Lung (tissue), 16 donors: ENCODE results near the gene DNHD1. TPM values are rescaled to one million over a fixed set of nuclear protein-coding genes. Genes with fewer than 3 reads are reported as not detected.
A peak's percentile ranks its signal among the peaks of the same experiment; 100 is the strongest.

Source experiments
- ATAC-seq: fragments of 200-7000 bp; cut with Tn5 transposase; one replicate; pipeline ENCODE4 v1.9.1; 2020; ENCODE audit warnings: moderate number of reproducible peaks; ENCODE audit not compliant: insufficient read depth, low FRiP score
- DNase-seq, 3 donors: peaks; one replicate each; pipeline ENCODE4 v3.0.0-alpha.2; 2013 to 2017
- H3K27ac ChIP-seq, 2 donors: one replicate each; pipeline ENCODE4 v1.5.1; 2013; ENCODE audit warnings: mild to moderate bottlenecking in 2 of 2, moderate library complexity in 2 of 2, control low read depth in 1 of 2, inconsistent platforms in 1 of 2, low read depth in 1 of 2, low read length in 1 of 2
- H3K27me3 ChIP-seq, 3 donors: one replicate each; pipeline ENCODE4 v1.5.1; 2013; ENCODE audit warnings: low read length in 2 of 3; ENCODE audit not compliant: control insufficient read depth in 3 of 3, insufficient read depth in 3 of 3
- H3K36me3 ChIP-seq, 4 donors: one replicate each; pipeline ENCODE4 v1.5.1; 2013; ENCODE audit warnings: low read length in 4 of 4, mild to moderate bottlenecking in 1 of 4, moderate library complexity in 1 of 4; ENCODE audit not compliant: control insufficient read depth in 4 of 4, insufficient read depth in 4 of 4
- H3K4me1 ChIP-seq, 5 donors: one replicate each; pipeline ENCODE4 v1.5.1; 2013; ENCODE audit warnings: low read length in 5 of 5, mild to moderate bottlenecking in 2 of 5, moderate library complexity in 1 of 5; ENCODE audit not compliant: control insufficient read depth in 5 of 5, insufficient read depth in 5 of 5
- H3K4me3 ChIP-seq: one replicate; pipeline ENCODE4 v1.5.1; 2013; ENCODE audit warnings: mild to moderate bottlenecking, control low read depth, moderate library complexity
- H3K9ac ChIP-seq, 2 donors: one replicate each; pipeline ENCODE4 v1.5.1; 2013; ENCODE audit warnings: low read length in 2 of 2, control low read depth in 1 of 2; ENCODE audit not compliant: insufficient read depth in 1 of 2
- H3K9me3 ChIP-seq, 4 donors: one replicate each; pipeline ENCODE4 v1.5.1; 2013; ENCODE audit warnings: low read length in 3 of 4, mild to moderate bottlenecking in 1 of 4, moderate library complexity in 1 of 4; ENCODE audit not compliant: control insufficient read depth in 4 of 4, insufficient read depth in 3 of 4
- WGBS, 2 donors: extraction: QIAGEN DNeasy Blood & Tissue Kit; methylation state at CpG; one replicate each; pipeline ENCODE4 v1.1.7; 2013; 5-methylcytosine and 5-hydroxymethylcytosine counted together
- long read RNA-seq, 5 donors: transcript quantifications; one replicate each; lab custom pipeline, GENCODE V29; 2026
- polyA plus RNA-seq, 2 donors: library from polyadenylated mRNA; stranded (reverse); fragments of 200-250 nt; gene quantifications; one replicate each; pipeline ENCODE4 v1.2.1, GENCODE V29; 2013
- total RNA-seq, 2 donors: library from RNA; depleted of rRNA in 1 of 2; stranded (reverse); fragments of >200 nt in 1 of 2; gene quantifications; one replicate each; pipeline ENCODE4 v1.2.1, GENCODE V29; 2014 to 2021
- TF ChIP-seq, protein P1 (sequence below): IDR thresholded peaks from 2 replicates; pipeline ENCODE4 v1.5.1; 2012; ENCODE audit warnings: mild to moderate bottlenecking; ENCODE audit errors: control extremely low read depth, extremely low read depth
- donor health status: control.
- donor health status: control.
- donor health status: Bipolar disorder and iron deficiency.
- donor health status: healthy.
- donor health status: DM: yes; HTN: yes; CAD: no.

Gene DNHD1, protein sequence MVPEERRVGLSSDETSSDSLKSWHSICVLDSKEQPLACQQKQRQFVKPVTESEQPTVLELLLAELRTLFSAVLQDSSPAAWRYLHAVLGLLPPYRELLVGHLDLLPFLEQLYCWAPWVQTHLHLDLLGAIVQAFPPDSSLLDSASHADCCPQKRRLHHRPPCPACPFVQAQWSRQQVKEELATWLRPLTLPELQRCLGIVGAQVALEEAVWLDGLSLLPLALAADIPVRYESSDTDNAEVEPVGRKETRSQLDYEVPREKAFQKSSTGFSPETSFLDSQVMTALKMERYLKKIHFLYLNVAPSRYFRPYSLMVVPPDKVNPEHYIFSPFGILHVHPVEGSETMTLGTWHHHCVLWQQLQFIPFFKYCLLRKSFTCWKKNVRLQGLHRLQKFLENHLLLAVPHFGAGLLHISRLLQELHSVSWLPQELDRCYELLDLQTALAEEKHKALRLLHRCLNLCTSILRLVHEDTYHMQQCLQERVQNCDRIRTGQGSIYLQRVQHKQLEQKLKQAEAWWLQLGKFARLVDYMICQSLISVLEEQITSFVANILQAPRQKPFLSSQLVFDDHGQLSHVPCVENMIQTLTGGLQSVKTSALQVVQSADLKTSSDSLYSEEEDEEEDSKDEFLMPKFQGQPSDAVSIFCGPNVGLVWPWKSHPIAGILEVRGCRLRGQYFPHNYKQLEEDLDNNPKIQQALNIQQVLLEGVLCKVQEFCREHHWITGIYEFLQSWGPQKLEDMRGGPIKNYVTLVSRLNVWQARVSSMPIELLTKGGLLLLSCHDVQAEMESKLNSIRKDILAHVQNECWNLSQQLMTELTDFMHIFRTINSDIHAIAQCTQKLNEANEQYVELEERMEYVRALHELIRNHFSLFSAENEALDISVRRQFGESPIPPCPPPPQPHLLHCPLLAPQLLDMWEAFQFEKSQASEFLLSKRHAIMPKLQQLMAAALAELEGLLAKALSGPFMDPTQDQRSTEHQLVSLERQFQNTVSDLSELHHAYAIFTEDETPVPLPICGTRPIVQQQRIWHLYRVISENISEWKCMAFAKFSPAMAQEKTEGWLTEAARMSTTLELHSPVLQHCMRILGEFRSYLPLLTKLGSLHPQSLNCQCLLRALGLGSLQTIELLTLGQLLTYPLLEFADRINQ (N-terminal part only)
- total RNA-seq (10 to 100 TPM; 15.2 to 15.6 TPM), polyA plus RNA-seq (1 to 10 TPM; 4.5 to 8.8 TPM)
- long read RNA-seq, donor 1, partial matches to known transcripts, result 19 of 19 reads
- long read RNA-seq, donor 1, other reads (novel, unspliced or antisense), result 0 of 19 reads
- long read RNA-seq, donor 2, result 0 reads
- long read RNA-seq, donor 3, result 0 reads
- long read RNA-seq, donor 4, result 0 reads
- long read RNA-seq, donor 5, result 0 reads

DNA sequence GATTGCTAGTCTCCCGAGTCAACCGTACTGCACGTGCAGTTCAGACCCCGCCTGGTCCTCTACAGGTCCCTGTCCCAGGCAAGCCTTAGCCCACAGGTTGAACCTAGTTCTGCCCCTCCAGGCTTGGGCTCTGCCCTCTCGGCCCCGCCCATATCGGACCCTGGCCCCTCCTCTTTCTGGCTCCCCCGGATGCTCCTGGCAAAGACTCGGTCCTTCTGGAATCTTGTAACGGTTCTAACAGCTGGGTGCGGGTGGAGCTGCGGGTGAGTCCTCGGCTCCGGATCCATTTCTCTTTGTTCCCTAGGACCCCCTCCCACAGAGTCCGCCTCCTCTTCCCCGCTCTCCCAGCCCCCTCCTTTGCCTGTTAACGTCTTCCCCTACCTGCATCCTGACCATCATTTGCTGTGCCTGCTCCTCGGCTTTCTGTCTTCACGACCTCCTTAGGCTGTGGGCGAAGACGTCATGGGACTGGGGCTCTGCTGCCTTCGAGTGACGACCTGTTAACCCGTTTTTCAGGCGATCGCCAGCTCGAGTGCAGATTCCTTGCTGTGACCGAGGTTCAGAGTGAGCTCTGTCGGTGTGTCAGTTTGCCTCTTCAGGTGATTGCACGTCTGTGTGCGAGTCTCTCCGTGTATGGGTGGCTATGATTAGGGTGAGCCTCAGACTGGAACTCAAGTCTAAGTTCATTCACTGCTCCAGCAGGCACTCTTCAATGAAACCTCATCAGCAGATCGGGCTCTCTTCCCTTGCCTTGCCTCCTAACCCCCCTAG is at the start of gene DNHD1:
Gene DNHD1, plus strand, starts transcription at position 212 of the 771 bp plus-strand sequence. CDS start 936 bp downstream, outside the sequence.
- Histone ChIP-seq H3K27me3 (no peaks in the 10 kb centered on the region), H3K27ac (peak within 1 kb of the TSS in 1 of 2 donors; percentile 8), H3K36me3 (peaks cover 0 to 11% (median 1%) of the 10 kb centered on the region in 4 donors), H3K4me3 (no peak within 1 kb of the TSS), H3K9ac (peak within 1 kb of the TSS; percentile 19 to 81), H3K9me3 (no peaks in the 10 kb centered on the region), H3K4me1 (peaks cover 0 to 9% (median 0%) of the 10 kb centered on the region in 5 donors)
- peak; percentile 66 to 72 (median 71) for DNase-seq
- WGBS, 2 donors, result 67 to 83% methylated on average over 33 of the region's 33 CpGs
- TF ChIP-seq, protein P1, sequence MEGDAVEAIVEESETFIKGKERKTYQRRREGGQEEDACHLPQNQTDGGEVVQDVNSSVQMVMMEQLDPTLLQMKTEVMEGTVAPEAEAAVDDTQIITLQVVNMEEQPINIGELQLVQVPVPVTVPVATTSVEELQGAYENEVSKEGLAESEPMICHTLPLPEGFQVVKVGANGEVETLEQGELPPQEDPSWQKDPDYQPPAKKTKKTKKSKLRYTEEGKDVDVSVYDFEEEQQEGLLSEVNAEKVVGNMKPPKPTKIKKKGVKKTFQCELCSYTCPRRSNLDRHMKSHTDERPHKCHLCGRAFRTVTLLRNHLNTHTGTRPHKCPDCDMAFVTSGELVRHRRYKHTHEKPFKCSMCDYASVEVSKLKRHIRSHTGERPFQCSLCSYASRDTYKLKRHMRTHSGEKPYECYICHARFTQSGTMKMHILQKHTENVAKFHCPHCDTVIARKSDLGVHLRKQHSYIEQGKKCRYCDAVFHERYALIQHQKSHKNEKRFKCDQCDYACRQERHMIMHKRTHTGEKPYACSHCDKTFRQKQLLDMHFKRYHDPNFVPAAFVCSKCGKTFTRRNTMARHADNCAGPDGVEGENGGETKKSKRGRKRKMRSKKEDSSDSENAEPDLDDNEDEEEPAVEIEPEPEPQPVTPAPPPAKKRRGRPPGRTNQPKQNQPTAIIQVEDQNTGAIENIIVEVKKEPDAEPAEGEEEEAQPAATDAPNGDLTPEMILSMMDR, result no peak
- no peak for ATAC-seq

DNA sequence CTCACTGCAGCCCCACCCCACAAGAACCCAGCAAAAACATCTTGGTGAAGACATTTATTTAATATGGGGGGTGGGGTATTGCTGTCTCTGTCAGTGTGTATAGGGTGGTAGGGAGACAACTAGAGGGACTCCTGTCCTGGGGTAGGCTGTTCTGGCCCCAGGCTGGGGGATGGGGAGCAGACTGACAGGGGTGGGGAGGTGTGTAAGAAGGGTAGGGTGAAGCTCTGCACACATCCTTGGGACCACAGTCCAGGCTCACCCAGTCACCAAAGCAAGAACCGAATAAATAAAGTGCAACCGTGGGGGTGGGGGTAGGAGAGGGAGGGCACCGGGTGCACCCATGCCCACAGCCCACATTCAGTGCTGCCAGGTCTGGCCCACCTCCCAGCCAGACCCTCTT is 48.5 kb upstream of the DNHD1 start:
- ATAC-seq (no peak), DNase-seq (no peak)
- Histone ChIP-seq H3K9ac (no peak overlapping the region), H3K9me3 (no peaks in the 10 kb centered on the region), H3K4me1 (no peaks in the 10 kb centered on the region), H3K27ac (no peak overlapping the region), H3K27me3 (no peaks in the 10 kb centered on the region), H3K36me3 (peaks cover 5 to 37% (median 33%) of the 10 kb centered on the region in 4 donors), H3K4me3 (no peak overlapping the region)
- TF ChIP-seq, protein P1, result no peak
- WGBS, 2 donors, result 98 to 100% methylated on average over 3 of the region's 3 CpGs

DNA sequence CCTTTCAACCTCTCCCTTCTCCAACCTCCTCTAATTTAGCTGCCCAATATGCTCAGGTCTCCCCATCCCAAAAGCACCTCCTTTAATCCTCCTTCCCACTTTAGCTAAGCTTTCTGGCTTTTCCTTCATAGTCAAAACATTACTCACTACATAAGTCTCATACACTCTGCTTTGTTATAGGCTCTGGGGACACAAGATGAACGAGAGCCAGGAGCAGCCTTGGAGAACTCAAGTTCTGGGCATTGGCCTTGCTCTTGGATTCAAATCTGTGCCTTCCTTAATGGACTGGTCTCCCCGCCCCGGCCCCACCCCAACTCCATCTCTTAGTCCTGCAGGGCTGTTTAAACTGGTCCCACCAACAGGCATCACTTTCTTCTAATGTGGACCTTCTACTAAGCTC is 44.9 kb upstream of the DNHD1 start:
- no peak overlapping the region for H3K9ac ChIP-seq
- TF ChIP-seq, protein P1, result no peak
- WGBS, 2 donors, result 92 to 95% methylated on average over 3 of the region's 3 CpGs
- peaks cover 13 to 63% (median 52%) of the 10 kb centered on the region in 4 donors for H3K36me3 ChIP-seq
- DNase-seq, result no peak
- H3K27ac ChIP-seq, result no peak overlapping the region
- H3K4me3 ChIP-seq, result no peak overlapping the region
- no peaks in the 10 kb centered on the region for H3K27me3 ChIP-seq
- H3K9me3 ChIP-seq, result no peaks in the 10 kb centered on the region
- no peak for ATAC-seq
- no peaks in the 10 kb centered on the region for H3K4me1 ChIP-seq
